DOHH2 (cell line): ENCODE results near the gene COA8.

Source experiments
- CTCF ChIP-seq: fragments of 200-600 bp; sonication (generic); IDR thresholded peaks from one replicate; pipeline ENCODE4 v1.5.1; 2014; ENCODE audit warnings: antibody characterized with exemption, mild to moderate bottlenecking, low read depth, low read length; ENCODE audit not compliant: poor library complexity, severe bottlenecking
- EZH2phosphoT487 ChIP-seq: fragments of 200-600 bp; sonication (generic); IDR thresholded peaks from 2 replicates; pipeline ENCODE4 v1.6.1; 2017; ENCODE audit warnings: borderline replicate concordance, mild to moderate bottlenecking, antibody characterized with exemption, low read length, moderate library complexity, mixed read lengths

- no peak for TF ChIP-seq CTCF
- TF ChIP-seq EZH2phosphoT487 = no peak
These were observed 36.4 kb upstream of the COA8 start for GRCh38 chr14:103526247-103526913.
